H1 (cell line): Measurements from ENCODE around the gene PRKCH. TPM values are rescaled to one million over a fixed set of nuclear protein-coding genes. Genes with fewer than 3 reads are reported as not detected.

ENCODE experiments used
- CTCF ChIA-PET: fragments of 300-600 bp; sonication (Branson Sonifier 250); formaldehyde crosslinking; loops from one replicate; lab custom pipeline; 2021; ENCODE audit not compliant: partially characterized antibody; lab: Charles Lee
- POLR2A ChIA-PET: fragments of 300-600 bp; sonication (Branson Sonifier 250); formaldehyde crosslinking; loops from one replicate; lab custom pipeline; 2021; ENCODE audit warnings: inconsistent platforms; ENCODE audit not compliant: partially characterized antibody; lab: Charles Lee
- DNase-seq, 2 experiments: peaks; one replicate each; pipeline versions ENCODE4 v3.0.0 to v3.0.0-alpha.2; 2010 to 2022; ENCODE audit warnings: low spot score in 2 of 2, low read depth in 1 of 2, mixed read lengths in 1 of 2
- FAIRE-seq: peaks from 2 replicates; lab custom pipeline; 2011; peaks lifted over from hg19 to GRCh38; lab: Jason Lieb, UNC
- H2AFZ ChIP-seq: 2 replicates; pipeline ENCODE4 v1.8.1; 2012; ENCODE audit warnings: low read length, inconsistent platforms
- H2AK5ac ChIP-seq: 2 replicates; pipeline ENCODE4 v1.6.1; 2013; ENCODE audit warnings: low read depth, low read length
- H2BK120ac ChIP-seq: replicated peaks from 2 replicates; pipeline ENCODE3; 2013; ENCODE audit warnings: low read depth, low read length, inconsistent platforms
- H2BK12ac ChIP-seq: 2 replicates; pipeline ENCODE4 v1.6.1; 2013; ENCODE audit warnings: low read depth, low read length
- H2BK15ac ChIP-seq: 2 replicates; pipeline ENCODE4 v1.6.1; 2013; ENCODE audit warnings: low read length
- H2BK20ac ChIP-seq: 2 replicates; pipeline ENCODE4 v1.6.1; 2013; ENCODE audit warnings: low read length
- H2BK5ac ChIP-seq: 2 replicates; pipeline ENCODE4 v1.6.1; 2013; ENCODE audit warnings: low read depth, low read length
- H3K14ac ChIP-seq: 2 replicates; pipeline ENCODE4 v1.6.1; 2013; ENCODE audit warnings: inconsistent platforms; ENCODE audit not compliant: insufficient read length
- H3K18ac ChIP-seq: 2 replicates; pipeline ENCODE4 v1.6.1; 2013; ENCODE audit warnings: low read length; ENCODE audit errors: extremely low read depth
- H3K23ac ChIP-seq: 2 replicates; pipeline ENCODE4 v1.6.1; 2013; ENCODE audit warnings: inconsistent platforms; ENCODE audit not compliant: insufficient read length
- H3K23me2 ChIP-seq: 2 replicates; pipeline ENCODE4 v1.6.1; 2013; ENCODE audit warnings: low read depth, low read length
- H3K27ac ChIP-seq: 2 replicates; pipeline ENCODE4 v1.6.1; 2011; ENCODE audit warnings: low read depth, low read length, inconsistent platforms
- H3K27me3 ChIP-seq, 4 experiments: replicated peaks in 1 of 4; 1 replicate in 1 of 4; 2 replicates in 3 of 4; pipeline versions ENCODE4 v1.6.1 to v1.8.1; 2011 to 2013; ENCODE audit warnings: low read length in 3 of 4, mild to moderate bottlenecking in 3 of 4, inconsistent platforms in 2 of 4, mixed read lengths in 2 of 4, moderate library complexity in 1 of 4; ENCODE audit not compliant: control insufficient read depth in 3 of 4, insufficient read depth in 3 of 4; ENCODE audit errors: extremely low read depth in 1 of 4
- H3K36me3 ChIP-seq, 4 experiments: 2 replicates each; pipeline versions ENCODE4 v1.6.1 to v1.8.1; 2011 to 2013; ENCODE audit warnings: mild to moderate bottlenecking in 4 of 4, low read length in 3 of 4, moderate library complexity in 2 of 4, control low read depth in 1 of 4, inconsistent platforms in 1 of 4; ENCODE audit not compliant: insufficient read depth in 4 of 4, control insufficient read depth in 2 of 4
- H3K4ac ChIP-seq: replicated peaks from 2 replicates; pipeline ENCODE3; 2013; ENCODE audit warnings: low read length, low read depth, mixed read lengths, inconsistent platforms; ENCODE audit not compliant: insufficient read length
- H3K4me1 ChIP-seq, 4 experiments: replicated peaks in 1 of 4; 1 replicate in 1 of 4; 2 replicates in 3 of 4; pipeline versions ENCODE4 v1.6.1 to v1.8.1; 2011 to 2013; ENCODE audit warnings: low read length in 3 of 4, inconsistent platforms in 2 of 4, mixed read lengths in 1 of 4; ENCODE audit not compliant: insufficient read depth in 4 of 4, control insufficient read depth in 3 of 4
- H3K4me2 ChIP-seq, 2 experiments: 2 replicates each; pipeline versions ENCODE4 v1.6.1 to v1.8.1; 2011 to 2013; ENCODE audit warnings: low read depth in 2 of 2, low read length in 2 of 2, control low read depth in 1 of 2, inconsistent platforms in 1 of 2, mild to moderate bottlenecking in 1 of 2; ENCODE audit not compliant: insufficient read depth in 1 of 2
- H3K4me3 ChIP-seq, 4 experiments: fragments of 200-600, 300-600 bp in 1 of 4; sonication (generic), shearing (Covaris generic), sonication (Bioruptor Twin) in 1 of 4; 2 replicates each; pipeline versions ENCODE4 v1.5.1 to v1.8.1; 2011 to 2016; ENCODE audit warnings: low read length in 4 of 4, low read depth in 3 of 4, control low read depth in 2 of 4, inconsistent platforms in 2 of 4, mild to moderate bottlenecking in 2 of 4, mixed read lengths in 1 of 4, moderate library complexity in 1 of 4; ENCODE audit not compliant: insufficient read depth in 2 of 4; ENCODE audit errors: extremely low read depth in 1 of 4
- H3K56ac ChIP-seq: replicated peaks from 2 replicates; pipeline ENCODE3; 2013; ENCODE audit warnings: low read depth, mild to moderate bottlenecking, mixed read lengths, low read length, inconsistent platforms; ENCODE audit not compliant: insufficient read length
- H3K79me1 ChIP-seq: 2 replicates; pipeline ENCODE4 v1.6.1; 2013; ENCODE audit warnings: low read depth, low read length, control low read depth
- H3K79me2 ChIP-seq, 2 experiments: 2 replicates each; pipeline versions ENCODE4 v1.6.1 to v1.8.1; 2012 to 2013; ENCODE audit warnings: low read length in 2 of 2, mild to moderate bottlenecking in 2 of 2, inconsistent platforms in 1 of 2; ENCODE audit not compliant: insufficient read depth in 2 of 2, control insufficient read depth in 1 of 2
- H3K9ac ChIP-seq, 4 experiments: replicated peaks in 1 of 4; 1 replicate in 1 of 4; 2 replicates in 3 of 4; pipeline versions ENCODE4 v1.6.1 to v1.8.1; 2011 to 2013; ENCODE audit warnings: low read depth in 3 of 4, low read length in 3 of 4, control low read depth in 2 of 4, mild to moderate bottlenecking in 2 of 4, moderate library complexity in 2 of 4, inconsistent platforms in 1 of 4; ENCODE audit errors: extremely low read depth in 1 of 4
- H3K9me3 ChIP-seq, 2 experiments: 2 replicates each; pipeline versions ENCODE4 v1.6.1 to v1.8.1; 2012 to 2013; ENCODE audit warnings: mild to moderate bottlenecking in 2 of 2, moderate library complexity in 2 of 2, control low read depth in 1 of 2, inconsistent platforms in 1 of 2, low read depth in 1 of 2, low read length in 1 of 2, mixed read lengths in 1 of 2; ENCODE audit not compliant: insufficient read depth in 2 of 2
- H4K20me1 ChIP-seq, 2 experiments: replicated peaks in 1 of 2; 2 replicates each; pipeline versions ENCODE3 to v1.8.1; 2011 to 2013; ENCODE audit warnings: inconsistent platforms in 2 of 2, low read length in 2 of 2, mild to moderate bottlenecking in 1 of 2; ENCODE audit not compliant: insufficient read depth in 2 of 2, control insufficient read depth in 1 of 2
- H4K5ac ChIP-seq: 2 replicates; pipeline ENCODE4 v1.6.1; 2013; ENCODE audit warnings: low read length, low read depth, mixed read lengths, inconsistent platforms; ENCODE audit not compliant: insufficient read length
- H4K8ac ChIP-seq: 2 replicates; pipeline ENCODE4 v1.8.0; 2013; ENCODE audit warnings: mild to moderate bottlenecking, moderate library complexity, low read length, inconsistent platforms; ENCODE audit not compliant: insufficient read depth; ENCODE audit errors: extremely low read depth
- H4K91ac ChIP-seq: replicated peaks from 2 replicates; pipeline ENCODE3; 2013; ENCODE audit warnings: low read length, mixed read lengths, inconsistent platforms; ENCODE audit not compliant: insufficient read length
- ATF3 ChIP-seq: IDR thresholded peaks from 2 replicates; pipeline ENCODE4 v1.6.1; 2011; ENCODE audit warnings: low read depth, mild to moderate bottlenecking, low read length; ENCODE audit not compliant: insufficient read depth
- CEBPB ChIP-seq: IDR thresholded peaks from 2 replicates; pipeline ENCODE4 v1.6.1; 2012; ENCODE audit warnings: low read depth, low read length
- EGR1 ChIP-seq: IDR thresholded peaks from 2 replicates; pipeline ENCODE4 v1.6.1; 2011; ENCODE audit warnings: low read depth, low read length, borderline replicate concordance
- RFX5 ChIP-seq: IDR thresholded peaks from 2 replicates; pipeline ENCODE4 v1.6.1; 2011; ENCODE audit warnings: low read depth, low read length, improper control_type of control experiment, borderline replicate concordance
- SP2 ChIP-seq: IDR thresholded peaks from 2 replicates; pipeline ENCODE4 v1.6.1; 2012; ENCODE audit warnings: mild to moderate bottlenecking, low read length, inconsistent platforms
- SP4 ChIP-seq: IDR thresholded peaks from 2 replicates; pipeline ENCODE4 v1.6.1; 2012; ENCODE audit warnings: low read length, inconsistent platforms
- TAF7 ChIP-seq: optimal IDR thresholded peaks from 2 replicates; pipeline ENCODE3; 2011; ENCODE audit warnings: low read depth, mild to moderate bottlenecking, inconsistent platforms, low read length, moderate library complexity, borderline replicate concordance
- WGBS, 2 experiments: shearing (Covaris generic) in 1 of 2; methylation state at CpG; one replicate each; pipeline versions ENCODE4 v1.1.6 to v1.1.7; 2013 to 2015; ENCODE audit warnings: low lambda C conversion rate in 2 of 2, mixed read lengths in 2 of 2, inconsistent platforms in 1 of 2, low coverage in 1 of 2, missing lambda C conversion rate in 1 of 2; ENCODE audit not compliant: insufficient replicate concordance in 2 of 2, insufficient coverage in 1 of 2, insufficient read length in 1 of 2; ENCODE audit errors: extremely low coverage in 1 of 2, missing lambda C conversion rate in 1 of 2; 5-methylcytosine and 5-hydroxymethylcytosine counted together
- polyA plus RNA-seq, 7 experiments: library from polyadenylated mRNA; depleted of rRNA in 3 of 7; stranded (reverse) in 5 of 7; unstranded in 2 of 7; fragments of >200 nt in 5 of 7; fragments of 200-250 nt in 2 of 7; gene quantifications; 1 replicate in 5 of 7; 2 replicates in 1 of 7; 4 replicates in 1 of 7; pipeline versions ENCODE4 v1.2.1 to v1.2.3, GENCODE V29; 2011 to 2013; ENCODE audit warnings: missing spikeins in 2 of 7, mixed read lengths in 2 of 7
- total RNA-seq: library from RNA; stranded (reverse); fragmentation: NEBNext Ultra II Directional; extraction: Animal tissue kit (Norgen Biotek cat#: 25700); gene quantifications from 2 replicates; pipeline ENCODE4 v1.2.1, GENCODE V29; 2021

The PRKCH gene
- total and polyA plus RNA-seq, 2 of the 8 experiments (the other 6 are each of a cell fraction or from before 2014, with no cell fraction given): 6.4 to 7.0 TPM

GRCh38 chr14:61515436-61516117, 194.2 kb downstream of the PRKCH start:
- FAIRE-seq: no peak
- H3K4me2 ChIP-seq: no peak overlapping the region

More at GRCh38 chr14:61515436-61516117, 194.2 kb downstream of the PRKCH start:
- H4K20me1 ChIP-seq: no peaks in the 10 kb centered on the region
- H2AK5ac ChIP-seq: no peak overlapping the region
- ChIA-PET POLR2A (no interaction called here), CTCF (interaction anchor here (0.9 kb wide), 1 partner anchor 8 kb away, joined by 3 read pairs; no protein-coding TSS in a partner anchor)
- no peak for DNase-seq
- 88% methylated on average over 8 of the region's 8 CpGs; no CpG with 5 or more reads in 1 of the 2 experiments for WGBS, 2 experiments
- no peak overlapping the region for H3K14ac ChIP-seq
- no peaks in the 10 kb centered on the region for H3K36me3 ChIP-seq
- H4K8ac ChIP-seq: no peak overlapping the region
- no peak overlapping the region for H2BK20ac ChIP-seq
- no peak overlapping the region for H3K9ac ChIP-seq
- no peak overlapping the region for H3K18ac ChIP-seq
- no peak overlapping the region for H3K56ac ChIP-seq
- H3K23ac ChIP-seq: no peak overlapping the region
- no peak overlapping the region for H3K4me3 ChIP-seq
- no peaks in the 10 kb centered on the region for H3K23me2 ChIP-seq
- no peak overlapping the region for H3K4ac ChIP-seq
- no peak overlapping the region for H3K27ac ChIP-seq
- H3K79me1 ChIP-seq: no peaks in the 10 kb centered on the region
- no peaks in the 10 kb centered on the region for H3K27me3 ChIP-seq
- TF ChIP-seq TAF7: no peak
- TF ChIP-seq SP2: no peak
- no peak for TF ChIP-seq CEBPB
- TF ChIP-seq SP4: no peak
- TF ChIP-seq RFX5: no peak
- TF ChIP-seq EGR1: no peak
- TF ChIP-seq ATF3: no peak
- TF ChIP-seq, all 59 proteins: peak for 0
- H3K9me3 ChIP-seq: no peaks in the 10 kb centered on the region
- H4K5ac ChIP-seq: no peak overlapping the region
- H2BK12ac ChIP-seq: no peak overlapping the region
- H2AFZ ChIP-seq: no peak overlapping the region
- H4K91ac ChIP-seq: no peak overlapping the region
- H3K79me2 ChIP-seq: no peaks in the 10 kb centered on the region
- H3K4me1 ChIP-seq: no peaks in the 10 kb centered on the region; a peak in 1 of 7 replicates
- no peak overlapping the region for H2BK15ac ChIP-seq
- H2BK5ac ChIP-seq: no peak overlapping the region
- no peak overlapping the region for H2BK120ac ChIP-seq
